CD4-positive, alpha-beta T cell treated with Interleukin-6 at 100 ng/mL for 8 hours (primary cell): Measurements from ENCODE around the gene GOPC.

Source experiments
- DNase-seq: peaks from one replicate; pipeline ENCODE4 v3.0.0-alpha.2; 2020; ENCODE audit warnings: mixed read lengths, low spot score

The GOPC gene

GRCh38 chr6:117595099-117595923 lies 7.0 kb downstream of the GOPC start:
- DNase-seq, result no peak

GRCh38 chr6:117592983-117593759 lies 9.1 kb downstream of the GOPC start:
- no peak for DNase-seq

GRCh38 chr6:117591405-117591804 lies 10.9 kb downstream of the GOPC start:
- no peak for DNase-seq

GRCh38 chr6:117590447-117590846 lies 11.9 kb downstream of the GOPC start:
- no peak for DNase-seq

GRCh38 chr6:117585647-117586046 lies 16.7 kb downstream of the GOPC start:
- no peak for DNase-seq

GRCh38 chr6:117574198-117574597 lies 28.1 kb downstream of the GOPC start:
- DNase-seq, result no peak

- DNase-seq, result no peak
These were observed 29.2 kb downstream of the GOPC start for GRCh38 chr6:117573006-117573680.

GRCh38 chr6:117568831-117569410 lies 33.4 kb downstream of the GOPC start:
- DNase-seq, result no peak

- DNase-seq, result no peak
These were observed 34.1 kb downstream of the GOPC start for GRCh38 chr6:117568247-117568646.

- DNase-seq, result no peak
These were observed 37.6 kb downstream of the GOPC start for GRCh38 chr6:117564681-117565080.

GRCh38 chr6:117561128-117561527 lies 41.2 kb downstream of the GOPC start:
- no peak for DNase-seq

GRCh38 chr6:117559299-117559698 lies 43.0 kb downstream of the GOPC start:
- DNase-seq, result no peak

GRCh38 chr6:117558818-117559217 lies 43.5 kb downstream of the GOPC start:
- DNase-seq, result no peak

- no peak for DNase-seq
These were observed 44.4 kb downstream of the GOPC start for GRCh38 chr6:117557951-117558350.

GRCh38 chr6:117555882-117556498 lies 46.3 kb downstream of the GOPC start:
- DNase-seq, result peak; percentile 56

GRCh38 chr6:117555262-117555849 lies 47.0 kb downstream of the GOPC start:
- DNase-seq, result no peak

- no peak for DNase-seq
These were observed 49.2 kb downstream of the GOPC start for GRCh38 chr6:117553142-117553541.

GRCh38 chr6:117552618-117553017 lies 49.7 kb downstream of the GOPC start:
- DNase-seq, result no peak

- DNase-seq, result no peak
These were observed 51.6 kb downstream of the GOPC start for GRCh38 chr6:117550618-117551242.

GRCh38 chr6:117550078-117550600 lies 52.2 kb downstream of the GOPC start:
- no peak for DNase-seq

- no peak for DNase-seq
These were observed 52.7 kb downstream of the GOPC start for GRCh38 chr6:117549611-117550010.
